Loucy (cell line): ENCODE results near the gene CDC42EP5.

Source experiments
- H2AFZ ChIP-seq: fragments of 200-600 bp; sonication (generic); 2 replicates; pipeline ENCODE4 v1.6.0; 2016; ENCODE audit warnings: antibody characterized with exemption, mild to moderate bottlenecking, low read length, moderate library complexity
- H3F3A ChIP-seq: fragments of 200-600 bp; 2 replicates; pipeline ENCODE4 v1.6.0; 2016; ENCODE audit warnings: antibody characterized with exemption, low read depth, mild to moderate bottlenecking
- H3K27me3 ChIP-seq: fragments of 200-600 bp; sonication (generic); 2 replicates; pipeline ENCODE4 v1.6.1; 2014; ENCODE audit warnings: low read length, mild to moderate bottlenecking; ENCODE audit not compliant: insufficient read depth, poor library complexity, severe bottlenecking
- H3K36me3 ChIP-seq: fragments of 200-600 bp; sonication (generic); 2 replicates; pipeline ENCODE4 v1.6.1; 2016; ENCODE audit warnings: low read length; ENCODE audit not compliant: insufficient read depth
- H3K4me1 ChIP-seq: fragments of 200-600 bp; sonication (generic); 2 replicates; pipeline ENCODE4 v1.5.1; 2014; ENCODE audit warnings: low read length, mild to moderate bottlenecking; ENCODE audit not compliant: insufficient read depth, poor library complexity, severe bottlenecking
- H3K4me2 ChIP-seq: fragments of 200-600 bp; sonication (generic); 2 replicates; pipeline ENCODE4 v1.6.0; 2014; ENCODE audit warnings: antibody characterized with exemption, low read length, low read depth, mild to moderate bottlenecking; ENCODE audit not compliant: poor library complexity, severe bottlenecking
- H3K4me3 ChIP-seq: fragments of 200-600 bp; sonication (generic); 2 replicates; pipeline ENCODE4 v1.5.1; 2014; ENCODE audit warnings: low read length, mild to moderate bottlenecking, mixed read lengths; ENCODE audit not compliant: poor library complexity, severe bottlenecking
- H3K79me2 ChIP-seq: fragments of 200-600 bp; sonication (generic); 2 replicates; pipeline ENCODE4 v1.6.1; 2014; ENCODE audit warnings: low read length; ENCODE audit not compliant: insufficient read depth
- H3K9ac ChIP-seq: fragments of 200-600 bp; sonication (generic); 2 replicates; pipeline ENCODE4 v1.6.0; 2014; ENCODE audit warnings: mild to moderate bottlenecking, low read depth, low read length, moderate library complexity; ENCODE audit not compliant: poor library complexity, severe bottlenecking
- H3K9me2 ChIP-seq: fragments of 200-600 bp; sonication (generic); replicated peaks from 2 replicates; pipeline ENCODE4 v1.6.1; 2016; ENCODE audit warnings: low read depth, low read length, mixed read lengths
- H3K9me3 ChIP-seq: fragments of 200-600 bp; sonication (generic); 2 replicates; pipeline ENCODE4 v1.6.1; 2014; ENCODE audit warnings: mild to moderate bottlenecking, antibody characterized with exemption, low read length, low read depth; ENCODE audit not compliant: insufficient read depth
- H4K20me1 ChIP-seq: fragments of 200-600 bp; sonication (generic); 2 replicates; pipeline ENCODE4 v1.6.0; 2014; ENCODE audit warnings: antibody characterized with exemption, low read length, mild to moderate bottlenecking; ENCODE audit not compliant: insufficient read depth, poor library complexity, severe bottlenecking
- CTCF ChIP-seq: fragments of 200-600 bp; sonication (generic); conservative IDR thresholded peaks from 2 replicates; pipeline ENCODE4 v1.5.1; 2014; ENCODE audit warnings: mild to moderate bottlenecking, antibody characterized with exemption, low read length
- EZH2phosphoT487 ChIP-seq: fragments of 200-600 bp; IDR thresholded peaks from 2 replicates; pipeline ENCODE4 v1.6.1; 2018; ENCODE audit warnings: antibody characterized with exemption, mild to moderate bottlenecking, moderate library complexity, borderline replicate concordance

Gene CDC42EP5

GRCh38 chr19:54431255-54431838, 41.7 kb downstream of the CDC42EP5 start:
- no peaks in the 10 kb centered on the region for H3K36me3 ChIP-seq
- no peak overlapping the region for H3K9ac ChIP-seq
- H3K79me2 ChIP-seq = no peaks in the 10 kb centered on the region
- H3K9me3 ChIP-seq = no peaks in the 10 kb centered on the region
- H3K4me3 ChIP-seq = no peak overlapping the region
- no peak overlapping the region for H2AFZ ChIP-seq
- H3K27me3 ChIP-seq = no peaks in the 10 kb centered on the region
- TF ChIP-seq CTCF = no peak
- TF ChIP-seq EZH2phosphoT487 = no peak
- no peak overlapping the region for H3K4me2 ChIP-seq
- no peaks in the 10 kb centered on the region for H3K9me2 ChIP-seq
- no peaks in the 10 kb centered on the region for H4K20me1 ChIP-seq
- no peaks in the 10 kb centered on the region for H3F3A ChIP-seq
- H3K4me1 ChIP-seq = no peaks in the 10 kb centered on the region

GRCh38 chr19:54430306-54431254, 42.5 kb downstream of the CDC42EP5 start:
- H3K36me3 ChIP-seq = no peaks in the 10 kb centered on the region
- no peaks in the 10 kb centered on the region for H3F3A ChIP-seq
- no peak overlapping the region for H2AFZ ChIP-seq
- H3K27me3 ChIP-seq = no peaks in the 10 kb centered on the region
- H3K4me1 ChIP-seq = no peaks in the 10 kb centered on the region
- H3K9me2 ChIP-seq = no peaks in the 10 kb centered on the region
- no peaks in the 10 kb centered on the region for H3K79me2 ChIP-seq
- H3K9me3 ChIP-seq = no peaks in the 10 kb centered on the region
- no peaks in the 10 kb centered on the region for H4K20me1 ChIP-seq
- TF ChIP-seq CTCF = no peak
- TF ChIP-seq EZH2phosphoT487 = no peak
- H3K4me3 ChIP-seq = no peak overlapping the region
- H3K4me2 ChIP-seq = no peak overlapping the region
- no peak overlapping the region for H3K9ac ChIP-seq

GRCh38 chr19:54429545-54430227, 43.4 kb downstream of the CDC42EP5 start:
- TF ChIP-seq EZH2phosphoT487 (no peak), CTCF (no peak)
- Histone ChIP-seq H3K79me2 (no peaks in the 10 kb centered on the region), H3K36me3 (no peaks in the 10 kb centered on the region), H3K4me3 (no peak overlapping the region), H3F3A (no peaks in the 10 kb centered on the region), H3K4me2 (no peak overlapping the region), H3K4me1 (no peaks in the 10 kb centered on the region), H3K9ac (no peak overlapping the region), H3K9me3 (no peaks in the 10 kb centered on the region), H3K27me3 (no peaks in the 10 kb centered on the region), H3K9me2 (no peaks in the 10 kb centered on the region), H4K20me1 (no peaks in the 10 kb centered on the region), H2AFZ (no peak overlapping the region)
